ENCODE results near the gene CFAP53.

CFAP53 gene

DNA sequence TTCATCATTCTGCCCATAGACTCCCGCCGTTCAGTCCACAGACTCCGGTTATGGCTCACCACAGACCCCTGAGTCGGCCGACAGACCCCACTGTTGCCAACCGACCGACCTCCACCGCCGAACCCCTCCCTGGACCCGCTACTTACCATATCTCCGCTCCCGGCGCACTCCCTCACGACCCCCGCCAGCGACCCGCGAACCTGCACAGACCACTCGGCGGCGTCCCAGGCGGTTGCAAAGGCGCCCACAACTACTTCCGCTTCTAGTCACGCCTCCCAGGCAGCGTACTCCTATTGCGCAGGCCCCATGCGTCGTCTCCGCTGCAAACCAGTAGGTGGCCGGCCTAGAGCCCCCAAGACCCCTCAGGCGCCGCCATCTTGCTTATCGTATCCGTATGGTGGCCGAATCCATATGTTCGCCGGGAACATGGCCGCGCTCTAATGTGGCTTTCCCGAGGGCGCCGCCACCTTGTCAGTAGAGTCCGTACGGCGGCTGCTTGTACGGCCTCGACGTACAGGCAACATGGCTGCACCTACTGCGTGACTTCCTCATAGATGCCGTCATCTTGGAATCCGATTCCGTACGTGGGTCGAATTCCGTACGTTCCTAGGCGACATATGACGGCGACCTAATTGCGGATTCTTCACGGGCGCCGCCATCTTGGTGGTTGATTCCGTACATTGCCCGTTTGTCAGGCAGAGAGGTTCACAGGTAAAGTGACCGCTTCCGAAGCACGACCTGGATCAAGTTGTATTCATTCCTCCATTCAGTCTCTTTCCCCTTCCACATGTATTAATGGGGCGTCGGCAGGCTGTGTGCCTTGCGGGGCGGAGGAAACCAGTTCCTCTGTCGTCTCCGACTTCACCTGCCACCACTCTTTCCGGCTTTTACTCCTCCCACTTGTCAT lies 21.4 kb upstream of the CFAP53 start, which contains the start of gene CXXC1:
CXXC1 (minus strand) TSS at position 252 of the 907 bp plus-strand sequence; CDS start at position 149, 103 bp downstream.
- DNase-seq: peak; percentile 98

- no peak for DNase-seq
These were observed 20.7 kb upstream of the CFAP53 start for GRCh38 chr18:50287028-50287440.

DNA sequence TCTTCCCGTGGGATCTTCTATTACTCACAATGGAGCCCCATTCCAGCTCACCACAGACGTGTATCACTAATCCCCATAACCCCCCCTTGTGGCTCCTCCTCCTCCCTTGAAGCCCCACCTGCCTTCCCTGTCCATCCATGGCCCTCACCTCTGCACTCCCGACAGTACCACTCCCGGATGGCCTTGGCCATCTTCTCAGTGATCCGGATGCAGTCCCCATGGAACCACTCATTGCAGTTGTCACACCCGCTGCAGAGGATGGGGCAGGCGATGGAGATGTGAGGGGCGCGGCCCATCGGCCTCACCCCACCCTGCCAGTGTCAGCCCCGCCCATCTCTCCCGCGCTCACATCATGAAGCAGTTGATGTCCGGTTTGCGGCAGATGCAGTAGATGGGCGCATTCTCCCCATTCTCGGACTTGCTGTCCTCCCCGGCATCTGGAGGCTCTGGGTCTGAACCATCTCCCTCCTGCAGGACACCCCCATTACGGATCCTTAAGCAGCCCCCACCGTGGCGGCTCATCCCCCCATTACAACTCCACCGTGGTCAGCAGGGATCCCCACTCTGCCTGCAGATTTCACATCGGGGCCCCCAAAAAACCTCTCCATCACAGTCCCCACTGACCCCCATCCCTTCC lies 20.2 kb upstream of the CFAP53 start:
- no peak for DNase-seq

- no peak for DNase-seq
These were observed 19.5 kb upstream of the CFAP53 start for GRCh38 chr18:50285631-50286321.

DNA sequence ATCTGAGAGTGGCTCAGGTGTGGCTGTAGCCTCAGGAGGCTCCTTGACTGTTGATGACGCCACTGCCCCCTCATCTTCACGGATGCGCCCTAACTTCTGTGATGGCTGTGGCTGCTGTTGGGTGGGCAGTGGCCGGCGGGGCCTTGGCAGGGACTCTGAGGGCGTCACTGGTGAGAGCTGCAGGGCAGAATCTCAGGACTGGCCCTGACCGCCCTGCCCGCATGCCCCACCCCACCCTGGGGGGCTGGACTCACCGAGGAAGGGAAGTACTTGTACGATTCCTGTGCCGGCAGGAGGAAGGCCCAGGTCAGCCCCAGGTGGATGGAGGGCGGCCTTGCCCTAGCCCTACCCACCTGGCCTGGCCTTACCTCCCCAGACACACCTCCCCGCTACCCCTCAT lies 18.8 kb upstream of the CFAP53 start:
- DNase-seq: no peak

- DNase-seq: no peak
These were observed 18.1 kb upstream of the CFAP53 start for GRCh38 chr18:50284255-50284885.

- DNase-seq: no peak
These were observed 17.3 kb upstream of the CFAP53 start for GRCh38 chr18:50283469-50284209.

- no peak for DNase-seq
These were observed 16.4 kb upstream of the CFAP53 start for GRCh38 chr18:50282521-50283335.

DNA sequence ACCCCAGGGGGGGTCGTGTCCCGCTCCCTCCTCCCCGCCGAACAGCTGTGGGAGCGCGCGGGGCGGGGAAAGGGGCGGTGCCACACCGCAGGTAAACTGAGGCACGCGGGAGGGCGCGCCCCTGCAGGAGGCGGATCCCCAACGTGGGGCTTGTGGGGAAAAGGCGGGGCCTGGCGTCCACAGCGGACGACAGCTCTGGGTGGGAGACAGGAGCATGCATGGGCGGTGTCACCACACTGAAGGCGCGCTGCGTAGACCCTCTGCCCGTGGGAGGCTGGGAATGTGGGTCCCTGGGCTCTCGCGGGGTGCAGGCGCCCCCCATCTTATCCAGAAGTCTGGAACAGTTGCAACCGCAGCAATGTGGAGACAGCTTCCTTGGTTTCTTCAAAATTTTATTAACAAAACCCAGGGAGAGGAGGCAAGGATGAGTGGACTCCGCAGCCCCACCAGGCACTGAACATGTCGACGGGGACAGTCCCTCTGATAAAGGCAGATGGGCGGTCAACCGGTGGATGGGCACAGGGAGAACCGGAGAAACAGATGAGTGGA lies 15.8 kb upstream of the CFAP53 start:
- no peak for DNase-seq

GRCh38 chr18:50281295-50281971 lies 15.1 kb upstream of the CFAP53 start, which contains the start of gene MBD1:
MBD1 (minus strand) TSS chr18:50281523; CDS start chr18:50279992, 1,531 bp downstream.
- peak; percentile 98 for DNase-seq

GRCh38 chr18:50280707-50281294 lies 14.5 kb upstream of the CFAP53 start:
- no peak for DNase-seq

GRCh38 chr18:50279752-50280151 lies 13.5 kb upstream of the CFAP53 start:
- no peak for DNase-seq

DNA sequence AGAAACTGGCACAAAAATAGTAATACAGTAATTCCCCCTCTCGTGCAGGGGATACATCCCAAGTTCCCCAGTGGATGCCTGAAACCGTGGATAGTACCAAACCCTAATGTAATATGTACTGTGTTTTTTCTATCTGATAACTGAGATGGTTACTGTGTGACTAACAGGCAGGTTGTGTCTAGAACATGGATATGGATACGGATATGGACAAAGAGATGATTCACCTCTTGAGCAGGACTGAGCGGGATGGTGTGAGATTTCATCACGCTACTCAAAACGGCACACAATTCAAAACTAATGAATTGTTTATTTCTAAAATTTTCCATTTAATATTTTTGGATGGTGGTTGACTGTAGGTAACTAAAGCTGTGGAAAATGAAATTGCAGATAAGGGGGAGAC lies 11.6 kb upstream of the CFAP53 start:
- no peak for DNase-seq

DNA sequence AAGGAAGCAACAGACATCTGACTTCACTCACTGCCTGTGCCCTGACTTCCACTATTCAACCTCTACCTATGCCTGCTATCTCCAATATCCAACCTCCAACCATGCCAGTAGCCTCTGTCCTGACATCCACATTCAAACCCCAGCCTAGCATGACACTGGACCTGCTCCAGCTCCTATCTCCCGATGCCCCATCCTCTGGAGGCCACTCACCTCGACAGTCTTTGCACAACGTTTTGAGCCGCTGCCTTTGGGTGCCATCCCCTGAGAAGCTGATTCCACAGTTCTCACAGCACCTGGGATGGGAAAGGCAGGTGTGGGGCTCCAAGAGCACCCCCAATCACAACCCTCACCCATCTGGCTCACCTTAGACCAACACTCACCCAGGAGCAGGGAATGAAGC lies 10.2 kb upstream of the CFAP53 start:
- DNase-seq: no peak

GRCh38 chr18:50275503-50276036 lies 9.3 kb upstream of the CFAP53 start:
- DNase-seq: no peak

DNA sequence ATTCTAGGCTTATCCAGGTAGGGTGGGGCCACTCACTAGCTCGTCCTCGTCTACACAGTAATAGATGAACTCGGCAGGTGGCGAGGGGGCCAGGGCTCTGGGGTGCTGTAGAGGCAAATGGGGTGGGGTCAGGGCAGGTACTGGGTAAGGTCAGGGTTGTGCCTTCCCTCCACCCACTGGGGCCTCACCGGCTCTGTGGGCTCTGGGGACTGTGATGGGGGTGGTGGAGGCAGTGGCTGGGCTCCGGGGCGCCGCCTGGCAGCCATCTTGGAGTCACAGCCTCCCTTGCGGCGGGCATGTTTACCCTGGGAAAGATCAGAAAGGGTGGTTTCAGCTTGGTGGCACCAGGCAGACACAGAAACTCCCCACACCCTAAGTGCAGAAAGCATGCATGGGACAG lies 8.6 kb upstream of the CFAP53 start:
- DNase-seq: no peak

DNA sequence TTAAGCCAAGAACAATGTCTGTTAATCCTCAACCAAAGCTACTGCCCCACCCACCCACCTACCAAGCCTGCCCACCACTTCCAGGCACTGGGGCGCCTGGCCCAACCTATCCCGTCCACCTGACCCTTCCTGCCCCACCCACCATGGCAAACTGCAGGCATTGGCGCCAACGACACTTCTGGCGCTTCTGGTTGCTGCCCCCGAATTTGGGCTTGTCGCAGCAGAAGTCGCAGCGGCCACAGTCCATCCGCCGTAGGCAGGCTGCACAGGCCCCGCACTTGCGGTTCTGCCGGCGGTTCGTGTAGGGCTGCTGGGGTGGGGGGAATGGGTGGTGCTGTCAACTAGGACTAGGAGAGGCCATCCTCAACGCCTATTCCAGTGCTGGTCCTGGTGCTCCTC lies 7.7 kb upstream of the CFAP53 start:
- no peak for DNase-seq

GRCh38 chr18:50273203-50274043 lies 7.1 kb upstream of the CFAP53 start:
- DNase-seq: no peak

- DNase-seq: no peak
These were observed 6.3 kb upstream of the CFAP53 start for GRCh38 chr18:50272568-50272967.

Measured in central memory CD4-positive, alpha-beta T cell (primary cell).